ENCODE results near the gene KRTAP10-1.

- TF ChIP-seq CTCF (conservative IDR thresholded peaks at IDR 0.05 in 1 of 2, IDR thresholded peaks at IDR 0.05 in 1 of 2; ENCODE audit: extremely low read depth in 1 of 2, insufficient read depth in 1 of 2, low read depth in 1 of 2, low read length in 2 of 2) (no peak), EZH2 (IDR thresholded peaks at IDR 0.05; ENCODE audit: borderline replicate concordance, low read length) (no peak)
Observed at GRCh38 chr21:44557491-44558328, 17.7 kb upstream of the KRTAP10-1 start.
